Endothelial cell of umbilical vein (primary cell): ENCODE results near the gene GP9. TPM values are rescaled to one million over a fixed set of nuclear protein-coding genes. Genes with fewer than 3 reads are reported as not detected.
A peak's percentile ranks its signal among the peaks of the same experiment; 100 is the strongest.
"Not testable (repeated sequence)": the region's sequence is repeated elsewhere in the genome, so short reads cannot be mapped to it uniquely, and the experiment has no call there.

Source experiments
- BruUV-seq: library from RNA; stranded (reverse); fragments of 400-500 nt; replicated peaks from 2 replicates; lab custom pipeline; 2021; lab: Mats Ljungman, UMichigan
- CTCF ChIA-PET: fragments of 300-600, 350-600 bp; sonication (Branson Sonifier 250); formaldehyde crosslinking; loops from one replicate; lab custom pipeline; 2021; ENCODE audit warnings: antibody characterized with exemption, inconsistent platforms; lab: Charles Lee
- POLR2A ChIA-PET: fragments of 300-600, 350-600 bp; sonication (Branson Sonifier 250); formaldehyde crosslinking; loops from one replicate; lab custom pipeline; 2021; ENCODE audit warnings: antibody characterized with exemption, inconsistent platforms; lab: Charles Lee
- DNase-seq: peaks from one replicate; pipeline ENCODE4 v3.0.0-alpha.2; 2011; ENCODE audit warnings: low read depth, low spot score
- FAIRE-seq: peaks from 2 replicates; lab custom pipeline; 2011; peaks lifted over from hg19 to GRCh38; lab: Jason Lieb, UNC
- H2AFZ ChIP-seq: 2 replicates; pipeline ENCODE4 v1.6.0; 2012; ENCODE audit warnings: low read depth, low read length, control low read depth, inconsistent platforms
- H3K27ac ChIP-seq: 2 replicates; pipeline ENCODE4 v1.5.1; 2011; ENCODE audit warnings: low read depth, mild to moderate bottlenecking, control low read depth, low read length, moderate library complexity; ENCODE audit not compliant: insufficient read depth
- H3K27me3 ChIP-seq, 2 experiments: 2 replicates each; pipeline versions ENCODE4 v1.6.0 to v1.6.1; 2011; ENCODE audit warnings: low read length in 2 of 2, mixed read lengths in 1 of 2; ENCODE audit not compliant: control insufficient read depth in 2 of 2, insufficient read depth in 2 of 2
- H3K36me3 ChIP-seq, 2 experiments: 2 replicates in 1 of 2; 3 replicates in 1 of 2; pipeline ENCODE4 v1.5.1; 2011; ENCODE audit warnings: low read length in 2 of 2, mild to moderate bottlenecking in 1 of 2, moderate library complexity in 1 of 2; ENCODE audit not compliant: control insufficient read depth in 2 of 2, insufficient read depth in 2 of 2; ENCODE audit errors: extremely low read depth in 1 of 2
- H3K4me1 ChIP-seq: 3 replicates; pipeline ENCODE4 v1.5.1; 2011; ENCODE audit warnings: mild to moderate bottlenecking, low read length; ENCODE audit not compliant: control insufficient read depth, insufficient read depth; ENCODE audit errors: extremely low read depth
- H3K4me2 ChIP-seq: 2 replicates; pipeline ENCODE4 v1.6.1; 2011; ENCODE audit warnings: low read length, control low read depth, mixed read lengths; ENCODE audit not compliant: insufficient read depth
- H3K4me3 ChIP-seq, 3 experiments: fragments of 200-600 bp in 1 of 3; sonication (generic), shearing (Covaris generic) in 1 of 3; replicated peaks in 1 of 3; 2 replicates each; pipeline ENCODE4 v1.5.1; 2011 to 2016; ENCODE audit warnings: control low read depth in 3 of 3, low read length in 3 of 3, mild to moderate bottlenecking in 2 of 3, inconsistent platforms in 1 of 3, low read depth in 1 of 3, moderate library complexity in 1 of 3; ENCODE audit not compliant: insufficient read depth in 1 of 3
- H3K79me2 ChIP-seq: 2 replicates; pipeline ENCODE4 v1.6.0; 2012; ENCODE audit warnings: low read length, inconsistent platforms; ENCODE audit not compliant: control insufficient read depth, insufficient read depth
- H3K9ac ChIP-seq: replicated peaks from 2 replicates; pipeline ENCODE3; 2011; ENCODE audit warnings: low read length, control low read depth; ENCODE audit not compliant: insufficient read depth; ENCODE audit errors: extremely low read depth
- H3K9me1 ChIP-seq: replicated peaks from 3 replicates; pipeline ENCODE4 v1.6.0; 2011; ENCODE audit warnings: mild to moderate bottlenecking, low read length; ENCODE audit not compliant: control insufficient read depth, insufficient read depth; ENCODE audit errors: extremely low read depth
- H3K9me3 ChIP-seq: replicated peaks from 2 replicates; pipeline ENCODE4 v1.5.1; 2012; ENCODE audit warnings: low read length, inconsistent platforms; ENCODE audit not compliant: control insufficient read depth, insufficient read depth
- H4K20me1 ChIP-seq: replicated peaks from 2 replicates; pipeline ENCODE3; 2011; ENCODE audit warnings: mild to moderate bottlenecking, low read length; ENCODE audit not compliant: control insufficient read depth, insufficient read depth; ENCODE audit errors: extremely low read depth
- CTCF ChIP-seq, 2 donors: IDR thresholded peaks; 1 replicate in 1 of 2; 2 replicates in 1 of 2; pipeline ENCODE4 v1.5.1; 2011; ENCODE audit warnings: low read length in 2 of 2, mild to moderate bottlenecking in 2 of 2, moderate library complexity in 2 of 2, control low read depth in 1 of 2, inconsistent platforms in 1 of 2, low read depth in 1 of 2; ENCODE audit not compliant: insufficient read depth in 1 of 2; ENCODE audit errors: extremely low read depth in 1 of 2
- FOS ChIP-seq: IDR thresholded peaks from 2 replicates; pipeline ENCODE4 v1.6.1; 2011; ENCODE audit warnings: mild to moderate bottlenecking, low read length, moderate library complexity, borderline replicate concordance; ENCODE audit not compliant: insufficient read depth
- POLR2A ChIP-seq: IDR thresholded peaks from 2 replicates; pipeline ENCODE4 v1.6.1; 2012; ENCODE audit warnings: low read depth, mild to moderate bottlenecking, control low read depth, low read length
- dilution Hi-C: fragments of 300-500 bp; cut with MboI; formaldehyde crosslinking; loops from one replicate; pipeline ENCODE4 v1.15.0; 2019; ENCODE audit warnings: low sequenced_read_pairs; ENCODE audit not compliant: extremely low pct_ligation_motif_present
- intact Hi-C: fragments of 100-400 bp; cut with micrococcal nuclease; formaldehyde crosslinking; loops from one replicate; pipeline ENCODE4 v1.10.0; 2022
- polyA plus RNA-seq, 4 experiments: library from polyadenylated mRNA; depleted of rRNA in 3 of 4; stranded (reverse) in 3 of 4; unstranded in 1 of 4; fragments of >200 nt; gene quantifications; 2 replicates each; pipeline versions ENCODE4 v1.2.1 to v1.2.3, GENCODE V29; 2011 to 2012; ENCODE audit warnings: missing spikeins in 1 of 4
- total RNA-seq: library from RNA; stranded (reverse); gene quantifications from 2 replicates; pipeline ENCODE4 v1.2.3, GENCODE V29; 2021

The GP9 gene
- total and polyA plus RNA-seq, 2 donors (not counting 3 experiments of a cell fraction or from before 2014, with no cell fraction given): not detected

- DNase-seq: peak; percentile 44
- TF ChIP-seq CTCF (IDR thresholded peaks at IDR 0.05; ENCODE audit: extremely low read depth in 1 of 2, insufficient read depth in 1 of 2, low read depth in 1 of 2, low read length in 2 of 2): no peak
- TF ChIP-seq POLR2A: peak; percentile 27
- no peak for TF ChIP-seq FOS
- peak overlapping the region; percentile 51 for H3K4me2 ChIP-seq
- peak; percentile 68 for FAIRE-seq
- H3K9me1 ChIP-seq: no peaks in the 10 kb centered on the region
- BruUV-seq: no TSS peak
- H3K27ac ChIP-seq: no peak overlapping the region
- H2AFZ ChIP-seq: peak overlapping the region; percentile 61
- ChIA-PET POLR2A (interaction anchor here (0.6 kb wide), 1 partner anchor 221 kb away, joined by 4 read pairs; no protein-coding TSS in a partner anchor), CTCF (interaction anchor here (0.6 to 9.8 kb wide), 5 partner anchors 9 to 98 kb away, joined by 3 to 91 read pairs (median 4); no protein-coding TSS in a partner anchor)
- peaks cover 4% of the 10 kb centered on the region for H3K4me1 ChIP-seq
- intact Hi-C loops (no loop called here), dilution Hi-C loops (no loop called here)
- H3K9ac ChIP-seq: no peak overlapping the region
- H4K20me1 ChIP-seq: no peaks in the 10 kb centered on the region
- no peaks in the 10 kb centered on the region for H3K36me3 ChIP-seq
- no peaks in the 10 kb centered on the region for H3K79me2 ChIP-seq
- no peaks in the 10 kb centered on the region for H3K9me3 ChIP-seq
- peak overlapping the region in 1 of 3 experiments; percentile 28 for H3K4me3 ChIP-seq
- no peaks in the 10 kb centered on the region for H3K27me3 ChIP-seq
Observed at GRCh38 chr3:129068291-129068886, 7.8 kb downstream of the GP9 start.

GRCh38 chr3:129069313-129070085, 8.9 kb downstream of the GP9 start:
- dilution Hi-C loops, H3K79me2 ChIP-seq, H3K9me3 ChIP-seq, H3K4me2 ChIP-seq, intact Hi-C loops, H3K4me3 ChIP-seq, DNase-seq, H3K27ac ChIP-seq, H3K27me3 ChIP-seq, H2AFZ ChIP-seq, H3K9me1 ChIP-seq, H4K20me1 ChIP-seq, H3K36me3 ChIP-seq, H3K9ac ChIP-seq, BruUV-seq, FAIRE-seq, H3K4me1 ChIP-seq: not testable (repeated sequence)
- ChIA-PET POLR2A (interaction anchor here (0.6 kb wide), 1 partner anchor 222 kb away, joined by 4 read pairs; no protein-coding TSS in a partner anchor), CTCF (interaction anchor here (1.0 to 9.8 kb wide), 4 partner anchors 15 to 99 kb away, joined by 3 to 91 read pairs (median 9); no protein-coding TSS in a partner anchor)
